Mammary epithelial cell (primary cell): ENCODE results near the gene SMIM43.

ENCODE experiments used
- EZH2 ChIP-seq: IDR thresholded peaks from 2 replicates; pipeline ENCODE4 v1.6.1; 2012; ENCODE audit warnings: low read length, inconsistent platforms, borderline replicate concordance
- TF ChIP-seq, protein P1 (sequence below), 2 donors: IDR thresholded peaks in 1 of 2; conservative IDR thresholded peaks in 1 of 2; 2 replicates each; pipeline ENCODE4 v1.5.1; 2011 to 2012; ENCODE audit warnings: inconsistent platforms in 2 of 2, low read length in 2 of 2, mild to moderate bottlenecking in 2 of 2, control low read depth in 1 of 2, low read depth in 1 of 2; ENCODE audit not compliant: insufficient read depth in 1 of 2; ENCODE audit errors: extremely low read depth in 1 of 2

DNA sequence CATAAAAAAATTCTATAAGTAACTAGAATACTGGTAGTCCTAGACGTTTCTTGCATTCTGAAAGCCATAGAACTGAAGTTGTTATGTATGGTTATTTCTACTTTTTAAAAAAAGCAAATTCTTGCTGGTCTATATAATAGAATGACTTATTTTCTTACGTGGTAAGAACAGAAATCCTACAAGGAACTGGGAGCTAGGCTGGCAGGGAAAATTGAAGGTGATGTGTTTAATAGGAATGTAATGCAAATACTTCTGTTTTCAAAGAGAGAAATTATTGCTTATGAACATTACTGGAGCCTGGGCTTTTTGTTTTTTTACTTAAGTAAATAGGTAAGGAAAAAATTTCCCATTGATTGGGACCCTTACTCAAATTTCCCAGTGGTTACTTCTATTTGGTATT is 49.8 kb upstream of the SMIM43 start:
- TF ChIP-seq EZH2 = no peak
- TF ChIP-seq, protein P1, sequence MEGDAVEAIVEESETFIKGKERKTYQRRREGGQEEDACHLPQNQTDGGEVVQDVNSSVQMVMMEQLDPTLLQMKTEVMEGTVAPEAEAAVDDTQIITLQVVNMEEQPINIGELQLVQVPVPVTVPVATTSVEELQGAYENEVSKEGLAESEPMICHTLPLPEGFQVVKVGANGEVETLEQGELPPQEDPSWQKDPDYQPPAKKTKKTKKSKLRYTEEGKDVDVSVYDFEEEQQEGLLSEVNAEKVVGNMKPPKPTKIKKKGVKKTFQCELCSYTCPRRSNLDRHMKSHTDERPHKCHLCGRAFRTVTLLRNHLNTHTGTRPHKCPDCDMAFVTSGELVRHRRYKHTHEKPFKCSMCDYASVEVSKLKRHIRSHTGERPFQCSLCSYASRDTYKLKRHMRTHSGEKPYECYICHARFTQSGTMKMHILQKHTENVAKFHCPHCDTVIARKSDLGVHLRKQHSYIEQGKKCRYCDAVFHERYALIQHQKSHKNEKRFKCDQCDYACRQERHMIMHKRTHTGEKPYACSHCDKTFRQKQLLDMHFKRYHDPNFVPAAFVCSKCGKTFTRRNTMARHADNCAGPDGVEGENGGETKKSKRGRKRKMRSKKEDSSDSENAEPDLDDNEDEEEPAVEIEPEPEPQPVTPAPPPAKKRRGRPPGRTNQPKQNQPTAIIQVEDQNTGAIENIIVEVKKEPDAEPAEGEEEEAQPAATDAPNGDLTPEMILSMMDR (conservative IDR thresholded peaks at IDR 0.05 in 1 of 2, IDR thresholded peaks at IDR 0.05 in 1 of 2; ENCODE audit: extremely low read depth in 1 of 2, insufficient read depth in 1 of 2, low read depth in 1 of 2, low read length in 2 of 2) = no peak
